DMS53 (cell line): Measurements from ENCODE around the gene EIF5.

ENCODE experiments used
- DNase-seq: peaks from one replicate; lab custom pipeline; 2025; lab: John Stamatoyannopoulos, UW

EIF5 gene

GRCh38 chr14:103372017-103372416 lies 38.0 kb downstream of the EIF5 start:
- DNase-seq = no peak

- DNase-seq = peak; percentile 54
These were observed 38.7 kb downstream of the EIF5 start for GRCh38 chr14:103372552-103373304.

GRCh38 chr14:103374121-103374520 lies 40.1 kb downstream of the EIF5 start:
- peak; percentile 80 for DNase-seq

GRCh38 chr14:103377522-103378037 lies 43.5 kb downstream of the EIF5 start:
- DNase-seq = no peak

- DNase-seq = no peak
These were observed 44.2 kb downstream of the EIF5 start for GRCh38 chr14:103378038-103378854.

- no peak for DNase-seq
These were observed 46.8 kb downstream of the EIF5 start for GRCh38 chr14:103380719-103381377.

GRCh38 chr14:103382376-103382775 lies 48.3 kb downstream of the EIF5 start:
- DNase-seq = no peak

GRCh38 chr14:103384450-103385151 lies 50.6 kb downstream of the EIF5 start:
- peak; percentile 48 for DNase-seq

GRCh38 chr14:103385152-103385928 lies 51.3 kb downstream of the EIF5 start, which contains the start of gene MARK3:
Gene MARK3 (plus strand): TSS chr14:103385415. CDS start chr14:103386030, 615 bp downstream.
- peak; percentile 96 for DNase-seq

GRCh38 chr14:103385929-103386712 lies 52.1 kb downstream of the EIF5 start:
- DNase-seq = peak; percentile 46

- no peak for DNase-seq
These were observed 52.8 kb downstream of the EIF5 start for GRCh38 chr14:103386713-103387329.

- DNase-seq = no peak
These were observed 54.6 kb downstream of the EIF5 start for GRCh38 chr14:103388664-103389063.

GRCh38 chr14:103390605-103391004 lies 56.6 kb downstream of the EIF5 start:
- DNase-seq = no peak

- peak; percentile 53 for DNase-seq
These were observed 57.0 kb downstream of the EIF5 start for GRCh38 chr14:103391048-103391447.

GRCh38 chr14:103392106-103392505 lies 58.1 kb downstream of the EIF5 start:
- DNase-seq = no peak

GRCh38 chr14:103392572-103392971 lies 58.5 kb downstream of the EIF5 start:
- DNase-seq = no peak

- no peak for DNase-seq
These were observed 59.0 kb downstream of the EIF5 start for GRCh38 chr14:103393070-103393469.

- DNase-seq = peak; percentile 26
These were observed 59.9 kb downstream of the EIF5 start for GRCh38 chr14:103393676-103394626.
